ENCODE data around the gene SLC39A11. TPM values are rescaled to one million over a fixed set of nuclear protein-coding genes. Genes with fewer than 3 reads are reported as not detected.

The SLC39A11 gene
- polyA plus RNA-seq, 1 of the 3 experiments (the other 2 are of a cell fraction): 23.5 TPM

DNA sequence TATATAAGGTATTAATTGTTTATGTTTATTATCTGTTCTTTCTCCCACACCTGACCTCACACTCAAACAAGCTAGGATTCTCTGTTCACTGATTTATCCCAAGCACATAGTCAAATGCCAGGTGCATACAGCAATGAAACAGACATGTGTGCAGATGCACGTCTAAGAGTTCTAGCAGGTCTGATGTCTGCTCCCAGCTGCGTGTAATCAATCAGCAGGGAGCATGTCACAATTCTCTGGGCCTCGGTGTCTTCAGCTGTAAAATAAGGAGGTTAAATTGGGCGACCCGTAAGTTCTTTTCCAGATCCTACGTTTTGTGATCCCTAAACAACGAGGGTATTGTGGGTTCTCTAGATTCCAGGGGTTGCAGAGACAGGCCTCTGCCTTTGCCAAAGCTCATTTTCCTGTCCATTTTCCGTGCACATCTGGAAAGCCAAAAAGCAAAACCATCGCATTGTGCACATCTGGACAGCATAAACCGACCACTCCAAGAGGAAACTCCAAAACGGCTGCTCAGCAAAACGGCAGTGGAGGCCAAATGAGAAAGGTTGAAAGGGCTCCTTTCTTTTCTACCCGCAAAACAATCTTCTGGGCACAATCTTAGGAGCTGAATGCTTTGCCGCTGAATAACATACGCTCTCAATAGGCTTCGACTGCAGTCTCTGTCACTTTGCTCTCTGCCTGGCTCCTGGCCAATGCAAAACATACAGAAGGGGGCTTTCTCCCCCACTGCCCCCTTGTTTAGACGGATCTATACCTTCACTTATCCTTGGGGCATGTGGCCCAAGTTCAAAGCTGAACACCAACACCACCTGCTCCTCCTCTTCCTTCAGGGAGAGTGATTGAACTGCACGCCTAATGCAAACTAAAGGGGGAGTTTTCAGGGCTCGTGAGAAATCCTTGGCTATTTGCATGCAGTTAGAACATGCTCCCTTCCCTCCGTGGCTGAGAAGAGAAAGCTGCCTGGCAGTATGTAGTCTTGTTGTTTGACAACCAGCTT lies 426.3 kb downstream of the SLC39A11 start:
- no peak overlapping the region for H3K4me2 ChIP-seq
- no peaks in the 10 kb centered on the region for H3K9me2 ChIP-seq
- WGBS (ENCODE audit: low lambda C conversion rate): 74% methylated on average over 20 of the region's 20 CpGs
- H2AFZ ChIP-seq (ENCODE audit: low read depth): no peak overlapping the region
- ChIA-PET POLR2A (no interaction called here), CTCF (interaction anchor here (1.0 to 2.2 kb wide), 5 partner anchors 11 to 109 kb away, joined by 3 to 7 read pairs (median 3); no protein-coding TSS in a partner anchor)
- no peaks in the 10 kb centered on the region for H4K20me1 ChIP-seq (ENCODE audit: insufficient read depth)
- no peaks in the 10 kb centered on the region for H3K36me3 ChIP-seq (replicated peaks in 1 of 2; ENCODE audit: control insufficient read depth in 1 of 2, insufficient read depth in 2 of 2, low read length in 1 of 2)
- no peak overlapping the region for H3K27ac ChIP-seq (ENCODE audit: low read depth in 2 of 2, low read length in 1 of 2)
- no peak for DNase-seq
- H3F3A ChIP-seq (replicated peaks; ENCODE audit: insufficient read depth): no peaks in the 10 kb centered on the region
- no peak for TF ChIP-seq RXRA (IDR thresholded peaks at IDR 0.05; ENCODE audit: borderline replicate concordance, low read depth)
- TF ChIP-seq FOXJ3 (CRISPR knock-in tag; IDR thresholded peaks at IDR 0.05): no peak
- TF ChIP-seq EZH2phosphoT487 (IDR thresholded peaks at IDR 0.05; ENCODE audit: borderline replicate concordance, low read depth): no peak
- no peak for TF ChIP-seq TCF12 (IDR thresholded peaks at IDR 0.05)
- H3K27me3 ChIP-seq (ENCODE audit: insufficient read depth): no peaks in the 10 kb centered on the region
- no peak overlapping the region for H3K9ac ChIP-seq
- H3K79me2 ChIP-seq (ENCODE audit: insufficient read depth): no peaks in the 10 kb centered on the region
- H3K9me3 ChIP-seq: 0 out of 2 replicates have a peak, but pooled peaks cover 4% of the 10 kb centered on the region
- no peak overlapping the region for H3K4me3 ChIP-seq (ENCODE audit: low read depth in 2 of 2, low read length in 1 of 2)
- H3K4me1 ChIP-seq (ENCODE audit: control insufficient read depth in 1 of 2, insufficient read depth in 2 of 2, low read depth in 1 of 2, low read length in 1 of 2): peaks cover 4 to 6% of the 10 kb centered on the region in 2 experiments; a peak in 2 of 4 replicates

DNA sequence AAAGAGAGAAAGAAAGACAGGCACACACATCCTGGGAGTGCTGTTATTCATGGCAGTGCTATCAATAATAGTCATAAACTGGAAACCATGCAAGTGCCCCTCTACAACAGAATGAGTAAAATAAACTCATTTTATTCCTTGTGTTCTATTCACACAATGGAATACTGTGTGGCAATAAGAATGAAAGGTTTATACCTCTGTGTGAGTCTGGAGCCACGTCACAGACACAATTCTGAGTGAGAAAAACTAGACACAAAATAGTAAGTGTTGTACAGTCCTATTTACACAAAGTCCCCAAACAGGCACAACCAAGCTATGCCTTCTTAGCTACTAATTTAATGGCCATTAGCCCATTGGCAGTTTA lies 429.7 kb downstream of the SLC39A11 start:
- no peak overlapping the region for H3K4me2 ChIP-seq
- H3K27me3 ChIP-seq (ENCODE audit: insufficient read depth): no peaks in the 10 kb centered on the region
- TF ChIP-seq ELF1 (IDR thresholded peaks at IDR 0.05) (no peak), EP300 (IDR thresholded peaks at IDR 0.05; ENCODE audit: borderline replicate concordance in 1 of 2, low read depth in 1 of 2, low read length in 1 of 2) (no peak), SMC3 (IDR thresholded peaks at IDR 0.05; ENCODE audit: low read depth, low read length) (no peak), JUND (IDR thresholded peaks at IDR 0.05) (no peak), RFX5 (IDR thresholded peaks at IDR 0.05; ENCODE audit: low read length) (no peak), GATA2 (CRISPR knock-in tag; IDR thresholded peaks at IDR 0.05) (no peak), NFIC (IDR thresholded peaks at IDR 0.05; ENCODE audit: borderline replicate concordance) (no peak), CHD2 (IDR thresholded peaks at IDR 0.05; ENCODE audit: low read length, partially characterized antibody) (no peak), TEAD4 (IDR thresholded peaks at IDR 0.05; ENCODE audit: borderline replicate concordance, insufficient read depth) (no peak)
- TF ChIP-seq, protein P1, sequence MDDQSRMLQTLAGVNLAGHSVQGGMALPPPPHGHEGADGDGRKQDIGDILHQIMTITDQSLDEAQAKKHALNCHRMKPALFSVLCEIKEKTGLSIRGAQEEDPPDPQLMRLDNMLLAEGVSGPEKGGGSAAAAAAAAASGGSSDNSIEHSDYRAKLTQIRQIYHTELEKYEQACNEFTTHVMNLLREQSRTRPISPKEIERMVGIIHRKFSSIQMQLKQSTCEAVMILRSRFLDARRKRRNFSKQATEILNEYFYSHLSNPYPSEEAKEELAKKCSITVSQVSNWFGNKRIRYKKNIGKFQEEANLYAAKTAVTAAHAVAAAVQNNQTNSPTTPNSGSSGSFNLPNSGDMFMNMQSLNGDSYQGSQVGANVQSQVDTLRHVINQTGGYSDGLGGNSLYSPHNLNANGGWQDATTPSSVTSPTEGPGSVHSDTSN (IDR thresholded peaks at IDR 0.05): no peak
- H3K9ac ChIP-seq: no peak overlapping the region
- no peak for DNase-seq
- peaks cover 7 to 10% of the 10 kb centered on the region in 2 experiments; a peak in 2 of 4 replicates for H3K4me1 ChIP-seq (ENCODE audit: control insufficient read depth in 1 of 2, insufficient read depth in 2 of 2, low read depth in 1 of 2, low read length in 1 of 2)
- no peak overlapping the region for H3K4me3 ChIP-seq (ENCODE audit: low read depth in 2 of 2, low read length in 1 of 2)
- H3K9me3 ChIP-seq: no peaks in the 10 kb centered on the region
- H4K20me1 ChIP-seq (ENCODE audit: insufficient read depth): no peaks in the 10 kb centered on the region
- H3K36me3 ChIP-seq (replicated peaks in 1 of 2; ENCODE audit: control insufficient read depth in 1 of 2, insufficient read depth in 2 of 2, low read length in 1 of 2): no peaks in the 10 kb centered on the region
- H3F3A ChIP-seq (replicated peaks; ENCODE audit: insufficient read depth): no peaks in the 10 kb centered on the region
- no peaks in the 10 kb centered on the region for H3K9me2 ChIP-seq
- CTCF ChIA-PET: no interaction called here
- POLR2A ChIA-PET: no interaction called here
- H3K27ac ChIP-seq (ENCODE audit: low read depth in 2 of 2, low read length in 1 of 2): no peak overlapping the region
- no peak overlapping the region for H2AFZ ChIP-seq (ENCODE audit: low read depth)
- WGBS (ENCODE audit: low lambda C conversion rate): 63% methylated on average over 1 of the region's 1 CpG
- no peaks in the 10 kb centered on the region for H3K79me2 ChIP-seq (ENCODE audit: insufficient read depth)
